ENCODE data around the gene TBP.

The TBP gene

DNA sequence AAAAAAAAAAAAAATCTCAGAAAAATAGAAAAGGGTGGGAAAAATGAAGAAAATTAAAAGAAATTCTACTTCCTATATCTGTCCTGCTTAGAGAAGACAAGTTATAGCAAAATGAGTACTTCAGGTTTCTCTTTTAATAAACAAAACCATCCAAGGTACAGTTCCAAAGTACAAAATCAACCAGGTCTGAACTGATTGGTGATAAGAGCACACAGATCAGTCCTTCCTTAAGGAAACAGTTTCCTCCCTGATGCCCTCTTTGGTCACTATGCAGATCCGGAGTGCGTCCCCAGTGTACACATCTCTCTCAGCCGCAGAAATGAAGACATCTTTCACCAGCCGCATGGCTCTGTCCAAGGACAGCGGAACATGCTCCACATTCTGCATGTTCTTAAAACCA is 19.2 kb upstream of the TBP start:
- no peak for DNase-seq (ENCODE audit: low read depth)

- no peak for DNase-seq (ENCODE audit: low read depth)
These were observed 17.5 kb upstream of the TBP start for GRCh38 chr6:170536671-170537070.

GRCh38 chr6:170537329-170537728 is 16.8 kb upstream of the TBP start:
- no peak for DNase-seq (ENCODE audit: low read depth)

GRCh38 chr6:170542031-170542719 is 12.0 kb upstream of the TBP start:
- DNase-seq (ENCODE audit: low read depth), result no peak

GRCh38 chr6:170545405-170545804 is 8.8 kb upstream of the TBP start:
- DNase-seq (ENCODE audit: low read depth), result no peak

- peak; percentile 84 for DNase-seq (ENCODE audit: low read depth)
These were observed 1.2 kb upstream of the TBP start, which contains the start of gene PSMB1 for GRCh38 chr6:170552765-170553533. TSS of gene PSMB1 (minus strand) at chr6:170553307. CDS start at chr6:170553242, 65 bp downstream.

GRCh38 chr6:170553534-170554012 is 596 bp upstream of the TBP start:
- DNase-seq (ENCODE audit: low read depth), result peak; percentile 12

- DNase-seq (ENCODE audit: low read depth), result no peak
These were observed 598 bp downstream of the TBP start for GRCh38 chr6:170554796-170555137.

DNA sequence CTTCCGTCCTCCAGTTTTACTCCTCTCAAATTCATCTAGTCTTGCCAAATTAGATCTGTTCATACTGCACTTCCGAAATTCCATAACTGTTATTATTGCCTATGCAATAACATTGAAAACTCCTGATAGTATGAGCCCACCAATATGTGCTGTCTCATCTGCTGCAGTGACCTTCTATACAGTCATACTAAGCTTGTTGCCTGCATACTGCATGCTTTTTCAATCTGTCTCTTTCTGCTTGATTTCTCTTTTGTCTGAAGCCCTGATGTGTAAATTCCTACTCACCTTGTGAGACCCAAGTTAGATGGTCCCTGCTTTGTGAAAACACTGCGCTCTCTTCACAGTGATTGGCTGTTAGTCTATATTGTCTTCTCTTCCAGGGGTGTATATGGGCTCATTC is 1.1 kb downstream of the TBP start:
- no peak for DNase-seq (ENCODE audit: low read depth)

DNA sequence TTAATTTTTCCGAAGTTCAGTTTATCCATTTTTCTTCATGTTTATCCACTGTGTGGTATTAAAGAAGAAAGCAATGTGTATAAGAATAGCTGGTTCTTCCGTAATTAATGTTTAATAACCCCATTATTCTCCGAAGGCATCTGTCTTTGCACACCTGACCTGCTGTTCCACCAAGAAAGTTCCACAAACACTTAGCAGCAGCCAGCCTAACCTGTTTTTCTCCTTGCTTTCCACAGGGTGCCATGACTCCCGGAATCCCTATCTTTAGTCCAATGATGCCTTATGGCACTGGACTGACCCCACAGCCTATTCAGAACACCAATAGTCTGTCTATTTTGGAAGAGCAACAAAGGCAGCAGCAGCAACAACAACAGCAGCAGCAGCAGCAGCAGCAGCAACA is 7.4 kb downstream of the TBP start:
- DNase-seq (ENCODE audit: low read depth), result no peak

GRCh38 chr6:170564936-170565530 is 10.9 kb downstream of the TBP start:
- DNase-seq (ENCODE audit: low read depth), result no peak

- no peak for DNase-seq (ENCODE audit: low read depth)
These were observed 18.7 kb downstream of the TBP start for GRCh38 chr6:170572704-170573466.

GRCh38 chr6:170575250-170575649 is 21.1 kb downstream of the TBP start:
- no peak for DNase-seq (ENCODE audit: low read depth)

- DNase-seq (ENCODE audit: low read depth), result no peak
These were observed 24.7 kb downstream of the TBP start for GRCh38 chr6:170578909-170579308.

GRCh38 chr6:170583756-170584180 is 29.6 kb downstream of the TBP start:
- no peak for DNase-seq (ENCODE audit: low read depth)

DNA sequence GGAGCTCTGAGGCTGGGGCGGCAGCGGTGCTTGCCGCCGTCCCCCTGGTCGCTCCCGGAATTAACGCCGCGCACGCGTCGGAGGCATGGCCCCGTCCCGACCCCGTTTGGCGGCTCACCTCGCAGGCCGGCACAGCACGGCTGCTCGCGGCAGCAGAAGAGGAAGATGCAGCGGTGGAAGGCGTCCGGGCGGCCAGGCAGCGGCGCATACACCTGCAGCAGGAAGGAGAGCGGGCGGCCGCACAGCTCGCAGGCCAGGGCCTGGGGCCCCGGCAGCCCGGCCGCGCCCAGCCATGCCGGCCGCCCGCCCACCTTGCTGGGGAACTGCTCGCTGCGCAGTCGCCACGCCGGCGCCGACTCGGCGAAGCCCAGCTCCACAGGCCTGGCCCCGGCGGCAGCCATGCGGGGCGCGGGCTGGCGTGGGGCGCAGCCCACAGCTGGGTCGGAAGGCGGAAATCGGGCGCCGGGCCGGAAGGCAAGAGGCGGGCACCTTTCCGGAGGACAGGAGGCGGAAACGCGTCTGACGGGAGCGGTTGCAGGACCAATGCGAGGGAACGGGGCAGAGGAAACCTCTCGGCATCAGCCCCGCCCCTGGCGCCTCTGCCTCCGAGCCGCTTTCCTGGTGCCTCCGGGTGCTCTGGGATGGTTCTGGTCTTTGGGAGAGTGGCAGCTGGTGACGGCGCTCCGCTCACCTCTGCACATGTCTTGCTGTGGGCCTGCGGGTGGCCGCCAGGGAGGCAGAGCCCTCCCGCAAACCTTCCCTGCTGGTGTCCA is 30.2 kb downstream of the TBP start, which contains the start of gene PDCD2:
Gene PDCD2 (minus strand): TSS at position 457 of the 773 bp plus-strand sequence. CDS start 56 bp downstream, at position 401.
- DNase-seq (ENCODE audit: low read depth), result peak; percentile 78

- no peak for DNase-seq (ENCODE audit: low read depth)
These were observed 30.9 kb downstream of the TBP start for GRCh38 chr6:170584954-170585498.

GRCh38 chr6:170590725-170591124 is 36.6 kb downstream of the TBP start:
- no peak for DNase-seq (ENCODE audit: low read depth)

DNA sequence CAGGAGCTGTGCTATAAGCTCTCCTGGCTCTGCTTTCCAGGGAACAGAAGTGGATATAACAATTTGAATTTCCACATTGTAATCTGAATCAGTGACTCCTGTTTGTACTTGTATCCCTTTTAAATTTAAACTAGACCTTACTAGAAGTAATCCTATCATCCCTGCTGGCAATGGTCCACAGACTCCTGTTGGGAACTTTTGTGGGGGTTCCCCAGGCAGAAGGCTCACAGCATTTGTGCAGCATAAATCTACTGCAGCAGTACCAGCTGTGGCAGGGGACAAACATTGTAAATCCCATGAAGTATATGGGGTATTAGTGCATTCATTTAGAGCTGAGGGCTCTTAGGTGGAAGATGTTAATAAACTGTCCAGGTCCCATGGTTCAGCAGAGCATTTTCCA is 42.3 kb downstream of the TBP start:
- DNase-seq (ENCODE audit: low read depth), result no peak

DNA sequence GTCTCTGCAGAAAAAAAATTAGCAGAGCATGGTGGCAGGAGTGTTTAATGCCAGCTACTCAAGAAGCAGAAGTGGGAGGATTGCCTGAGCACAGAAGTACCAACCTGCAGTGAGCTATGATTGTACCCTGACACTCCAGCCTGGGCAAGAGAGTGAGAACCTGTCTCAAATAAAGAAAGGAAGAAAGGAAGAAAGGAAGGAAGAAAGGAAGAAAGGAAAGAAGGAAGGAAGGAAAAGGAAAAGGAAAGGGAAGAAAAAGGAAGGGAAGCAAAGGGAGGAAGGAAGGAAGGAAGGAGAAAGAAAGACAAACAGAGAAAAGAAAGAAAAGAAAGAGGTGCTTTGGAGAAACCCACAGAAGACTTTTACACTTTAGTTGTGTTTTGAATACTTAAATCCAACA is 43.1 kb downstream of the TBP start:
- no peak for DNase-seq (ENCODE audit: low read depth)
